Measurements from ENCODE around the gene TRAPPC4. TPM values are rescaled to one million over a fixed set of nuclear protein-coding genes. Genes with fewer than 3 reads are reported as not detected.

Gene TRAPPC4
- total RNA-seq, 4 donors from 2014 or later: 37.4 to 105 (median 74.8) TPM

GRCh38 chr11:119025978-119026766 is 7.6 kb downstream of the TRAPPC4 start:
- no peaks in the 10 kb centered on the region for H3K9me3 ChIP-seq
- H3K27me3 ChIP-seq: no peaks in the 10 kb centered on the region
- H3K36me3 ChIP-seq: peaks cover 0 to 10% (median 2%) of the 10 kb centered on the region in 4 donors
- WGBS, 2 donors (ENCODE audit: low coverage in 1 of 2): 90% methylated on average over 8 to 16 of the region's 16 CpGs
- no peak for DNase-seq
- TF ChIP-seq POLR2A (IDR thresholded peaks at IDR 0.05): no peak
- TF ChIP-seq EP300 (IDR thresholded peaks at IDR 0.05; ENCODE audit: low read depth): no peak
- no peak for TF ChIP-seq POLR2AphosphoS5 (IDR thresholded peaks at IDR 0.05)
- no peak for TF ChIP-seq CTCF (IDR thresholded peaks at IDR 0.05)
- intact Hi-C loops (cut with DNase I; ENCODE audit: low total_unique reads) (no loop called here), in situ Hi-C loops (cut with MboI; ENCODE audit: low pct_ligation_motif_present in 1 of 4, low pct_unique_long_range_greater_than_20kb in 1 of 4, low sequenced_read_pairs in 3 of 4) (no loop called here)
- no peak overlapping the region for H3K27ac ChIP-seq
- H3K4me1 ChIP-seq: peaks cover 10 to 69% (median 47%) of the 10 kb centered on the region in 4 donors
- no peak overlapping the region for H3K4me3 ChIP-seq

- TF ChIP-seq POLR2AphosphoS5 (IDR thresholded peaks at IDR 0.05) (no peak), EP300 (IDR thresholded peaks at IDR 0.05; ENCODE audit: low read depth) (no peak), CTCF (IDR thresholded peaks at IDR 0.05) (no peak), POLR2A (IDR thresholded peaks at IDR 0.05) (no peak)
- Histone ChIP-seq H3K4me1 (peaks cover 7 to 63% (median 40%) of the 10 kb centered on the region in 4 donors), H3K9me3 (no peaks in the 10 kb centered on the region), H3K27ac (no peak overlapping the region), H3K4me3 (no peak overlapping the region), H3K36me3 (peaks cover 0 to 10% (median 2%) of the 10 kb centered on the region in 4 donors), H3K27me3 (no peaks in the 10 kb centered on the region)
- intact Hi-C loops (cut with DNase I; ENCODE audit: low total_unique reads): no loop called here
- DNase-seq: no peak
- in situ Hi-C loops (cut with MboI; ENCODE audit: low pct_ligation_motif_present in 1 of 4, low pct_unique_long_range_greater_than_20kb in 1 of 4, low sequenced_read_pairs in 3 of 4): no loop called here
- WGBS, 2 donors (ENCODE audit: low coverage in 1 of 2): 62% methylated on average over 2 of the region's 2 CpGs; no CpG with 5 or more reads in 1 of the 2 donors
These were observed 8.4 kb downstream of the TRAPPC4 start for GRCh38 chr11:119026970-119027369.

- H3K4me3 ChIP-seq: peak overlapping the region in 2 of 4 donors; percentile 70 to 82
- intact Hi-C loops (cut with DNase I; ENCODE audit: low total_unique reads): no loop called here
- H3K36me3 ChIP-seq: peaks cover 0 to 10% (median 0%) of the 10 kb centered on the region in 4 donors
- peak overlapping the region; percentile 49 to 92 (median 86) for H3K27ac ChIP-seq
- 96% methylated on average over 8 of the region's 9 CpGs; no CpG with 5 or more reads in 1 of the 2 donors for WGBS, 2 donors (ENCODE audit: low coverage in 1 of 2)
- no peak for DNase-seq
- peaks cover 7 to 56% (median 35%) of the 10 kb centered on the region in 4 donors for H3K4me1 ChIP-seq
- no peaks in the 10 kb centered on the region for H3K27me3 ChIP-seq
- TF ChIP-seq CTCF (IDR thresholded peaks at IDR 0.05): no peak
- no peak for TF ChIP-seq EP300 (IDR thresholded peaks at IDR 0.05; ENCODE audit: low read depth)
- no peak for TF ChIP-seq POLR2AphosphoS5 (IDR thresholded peaks at IDR 0.05)
- TF ChIP-seq POLR2A (IDR thresholded peaks at IDR 0.05): no peak
- no peaks in the 10 kb centered on the region for H3K9me3 ChIP-seq
- in situ Hi-C loops (cut with MboI; ENCODE audit: low pct_ligation_motif_present in 1 of 4, low pct_unique_long_range_greater_than_20kb in 1 of 4, low sequenced_read_pairs in 3 of 4): no loop called here
These were observed 9.2 kb downstream of the TRAPPC4 start for GRCh38 chr11:119027561-119028345.

All from transverse colon (tissue), 4 donors.